Endometrium (tissue), 2 donors: ENCODE results near the gene RASGRF2.

Experiments
- FAIRE-seq: peaks from 2 replicates; lab custom pipeline; 2012; peaks lifted over from hg19 to GRCh38; lab: Jason Lieb, UNC
- donor health status: control.
- donor health status: control.

The RASGRF2 gene

GRCh38 chr5:81207009-81207408, 246.8 kb downstream of the RASGRF2 start:
- FAIRE-seq = no peak

DNA sequence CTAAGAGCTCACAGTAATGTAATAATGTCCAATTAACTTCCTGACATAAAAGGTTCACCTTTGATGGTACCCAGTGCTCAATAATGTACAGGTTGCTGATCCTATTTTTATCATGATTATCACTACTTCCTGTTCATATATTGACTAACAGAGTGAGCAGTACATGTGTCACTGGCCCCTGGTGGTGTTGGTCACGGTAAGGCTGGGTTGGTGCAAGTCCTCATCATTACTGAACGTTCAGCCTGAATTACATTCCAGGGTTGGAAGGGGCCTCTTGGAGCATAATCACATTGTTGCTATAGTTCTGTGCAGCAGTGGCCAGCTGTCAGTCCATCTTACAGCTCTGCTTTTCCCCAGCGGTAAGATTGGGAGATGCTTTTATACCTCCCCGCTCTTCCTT, 248.7 kb downstream of the RASGRF2 start:
- no peak for FAIRE-seq

DNA sequence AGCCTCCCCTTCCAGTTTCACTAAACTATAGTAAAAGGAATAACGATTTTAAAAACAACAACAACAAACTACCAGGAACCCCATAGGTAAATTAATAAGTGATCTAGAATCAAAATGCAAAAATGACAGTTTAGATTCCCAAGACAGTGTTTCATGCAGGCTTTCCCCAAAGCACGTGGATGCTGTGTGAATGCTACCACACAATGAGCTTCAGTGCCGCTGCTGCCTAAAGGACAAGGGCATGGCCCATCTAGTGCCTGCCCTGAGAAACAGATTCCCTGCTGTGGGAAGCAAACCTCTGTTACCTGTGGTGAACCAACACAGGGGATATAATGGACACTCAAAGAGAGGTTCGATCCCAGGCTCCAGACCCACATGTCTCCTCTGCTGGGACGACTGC, 249.2 kb downstream of the RASGRF2 start:
- FAIRE-seq = no peak

GRCh38 chr5:81209869-81210493, 249.8 kb downstream of the RASGRF2 start:
- FAIRE-seq = no peak

DNA sequence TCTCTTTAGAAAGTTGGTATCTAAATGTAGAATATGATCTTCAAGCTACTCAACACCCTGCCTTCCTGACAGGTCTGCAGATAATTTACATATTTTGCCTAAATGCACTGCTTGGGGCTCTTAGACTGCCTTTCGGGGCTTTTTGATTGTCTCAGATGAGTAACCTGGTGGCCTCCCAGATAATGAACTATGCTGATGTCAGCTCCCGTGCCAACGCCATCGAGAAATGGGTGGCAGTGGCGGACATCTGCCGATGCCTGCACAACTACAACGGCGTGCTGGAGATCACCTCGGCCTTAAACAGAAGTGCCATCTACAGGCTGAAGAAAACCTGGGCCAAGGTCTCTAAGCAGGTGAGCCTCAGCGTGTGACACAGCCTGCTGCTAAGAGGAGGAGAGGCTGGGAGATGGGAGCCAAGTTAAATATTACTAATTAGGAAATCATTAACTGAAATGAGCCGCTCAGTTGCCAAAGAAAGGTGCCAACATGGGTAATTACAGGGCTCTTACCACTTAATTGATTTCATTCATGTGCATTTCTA, 252.1 kb downstream of the RASGRF2 start:
- no peak for FAIRE-seq

DNA sequence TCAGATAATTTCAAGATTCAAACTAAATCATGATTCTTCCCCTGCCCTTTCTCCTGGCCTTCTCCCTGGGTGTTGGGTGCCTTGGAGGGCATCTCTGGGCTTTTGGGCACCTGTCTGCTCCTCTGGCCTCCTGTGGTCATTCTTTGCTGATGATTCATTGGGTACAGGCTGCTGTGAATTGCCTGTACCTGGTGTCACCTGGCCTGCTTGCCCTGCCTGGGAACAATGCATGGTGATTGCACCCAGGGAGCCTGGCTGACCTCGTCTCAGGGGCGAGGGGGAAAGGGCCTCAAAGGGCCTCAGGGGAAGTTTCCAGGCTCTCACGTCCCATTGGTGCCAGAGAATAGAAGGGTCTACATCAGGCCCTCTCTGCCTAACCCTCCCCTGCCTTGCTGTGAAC, 252.9 kb downstream of the RASGRF2 start:
- FAIRE-seq = no peak

GRCh38 chr5:81214848-81215247, 254.7 kb downstream of the RASGRF2 start:
- FAIRE-seq = no peak

GRCh38 chr5:81216152-81216551, 256.0 kb downstream of the RASGRF2 start:
- no peak for FAIRE-seq

DNA sequence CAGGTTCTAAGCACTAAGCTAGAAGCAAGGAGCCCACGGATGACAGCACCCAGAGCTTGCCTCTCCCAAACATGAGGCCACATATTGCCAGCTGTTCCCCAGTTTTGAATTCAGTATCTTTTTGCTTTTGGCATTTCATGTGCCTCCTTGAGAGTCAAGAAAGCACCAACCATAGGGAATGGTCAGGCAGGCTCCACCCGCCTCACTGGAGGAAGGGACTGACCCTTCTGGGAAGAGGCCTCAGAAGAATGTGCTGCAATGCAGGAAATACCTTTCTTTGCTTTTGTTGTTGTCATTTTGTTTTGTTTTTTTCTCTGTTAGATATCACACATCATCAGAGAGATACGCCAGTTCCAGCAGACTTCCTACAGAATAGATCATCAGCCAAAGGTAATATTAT, 259.2 kb downstream of the RASGRF2 start:
- no peak for FAIRE-seq

GRCh38 chr5:81222285-81222684, 262.1 kb downstream of the RASGRF2 start:
- no peak for FAIRE-seq

DNA sequence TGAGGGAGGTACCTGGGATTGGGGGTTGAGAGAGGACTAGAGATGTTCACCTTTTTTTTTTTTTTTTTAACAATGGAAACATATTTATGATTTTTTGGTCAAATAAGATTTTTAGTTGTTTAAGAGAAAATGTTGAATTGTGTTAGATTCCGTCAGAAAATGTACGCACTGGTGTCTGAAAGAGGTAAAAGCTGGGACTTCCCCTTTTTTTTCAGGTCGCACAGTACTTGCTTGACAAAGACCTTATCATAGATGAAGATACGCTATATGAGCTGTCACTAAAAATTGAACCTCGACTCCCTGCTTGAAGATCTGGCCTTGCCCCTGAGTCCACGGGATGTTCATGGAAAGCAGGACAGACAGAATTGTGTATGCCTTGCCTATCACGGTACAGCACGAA, 265.3 kb downstream of the RASGRF2 start:
- FAIRE-seq = no peak

- FAIRE-seq = no peak
These were observed 266.1 kb downstream of the RASGRF2 start for GRCh38 chr5:81226286-81226685.

DNA sequence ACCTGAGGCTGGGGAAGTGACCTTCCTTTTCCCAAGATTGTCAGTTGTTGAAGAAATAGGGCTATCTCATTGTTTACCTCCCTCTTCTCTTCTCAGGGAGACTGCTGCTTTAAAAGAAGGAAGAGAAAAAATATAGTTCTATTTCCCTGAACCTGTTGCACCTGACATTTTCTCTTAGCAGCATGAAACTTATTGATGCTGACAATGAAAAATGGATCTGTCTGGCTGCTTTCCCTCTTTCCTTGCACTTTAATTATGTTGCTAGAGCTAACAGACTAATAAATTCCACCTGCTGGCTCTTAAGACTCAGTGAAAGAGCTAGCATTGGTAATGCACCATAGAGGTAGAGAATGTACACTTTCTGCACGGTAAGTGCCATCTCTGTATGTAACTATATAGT, 266.8 kb downstream of the RASGRF2 start:
- FAIRE-seq = no peak

- no peak for FAIRE-seq
These were observed 267.9 kb downstream of the RASGRF2 start for GRCh38 chr5:81228084-81228483.

GRCh38 chr5:81230416-81230815, 270.3 kb downstream of the RASGRF2 start:
- FAIRE-seq = no peak

DNA sequence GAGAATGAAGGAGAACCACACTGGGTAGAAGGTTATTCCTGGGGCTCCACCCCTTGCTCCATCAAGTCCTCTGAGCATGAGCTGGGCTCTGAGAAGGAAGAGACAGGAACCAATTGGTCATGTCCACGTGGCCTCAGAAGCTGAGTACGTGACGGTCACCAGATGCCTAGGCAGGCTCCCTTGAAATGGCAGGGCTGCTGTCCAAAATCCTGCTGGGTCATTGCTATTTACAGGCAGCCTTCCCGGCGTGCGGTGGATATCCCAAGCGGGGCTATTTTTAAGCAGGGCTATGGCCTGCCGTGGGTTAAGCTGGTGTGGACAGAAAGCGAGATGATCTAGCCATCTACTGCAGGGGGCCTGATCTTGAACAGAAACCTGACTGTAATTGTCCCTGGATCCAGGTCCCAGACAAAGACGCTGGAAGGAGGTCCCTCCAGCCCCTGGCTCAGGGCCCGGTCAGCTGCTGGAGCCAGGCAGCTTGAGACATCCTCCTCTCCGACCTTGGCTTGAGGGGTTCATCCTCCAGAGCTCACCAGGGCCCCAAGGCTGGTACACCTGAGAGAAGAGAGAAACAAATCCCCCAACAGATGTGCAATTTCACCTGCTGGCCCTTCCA, 272.4 kb downstream of the RASGRF2 start:
- FAIRE-seq = no peak

DNA sequence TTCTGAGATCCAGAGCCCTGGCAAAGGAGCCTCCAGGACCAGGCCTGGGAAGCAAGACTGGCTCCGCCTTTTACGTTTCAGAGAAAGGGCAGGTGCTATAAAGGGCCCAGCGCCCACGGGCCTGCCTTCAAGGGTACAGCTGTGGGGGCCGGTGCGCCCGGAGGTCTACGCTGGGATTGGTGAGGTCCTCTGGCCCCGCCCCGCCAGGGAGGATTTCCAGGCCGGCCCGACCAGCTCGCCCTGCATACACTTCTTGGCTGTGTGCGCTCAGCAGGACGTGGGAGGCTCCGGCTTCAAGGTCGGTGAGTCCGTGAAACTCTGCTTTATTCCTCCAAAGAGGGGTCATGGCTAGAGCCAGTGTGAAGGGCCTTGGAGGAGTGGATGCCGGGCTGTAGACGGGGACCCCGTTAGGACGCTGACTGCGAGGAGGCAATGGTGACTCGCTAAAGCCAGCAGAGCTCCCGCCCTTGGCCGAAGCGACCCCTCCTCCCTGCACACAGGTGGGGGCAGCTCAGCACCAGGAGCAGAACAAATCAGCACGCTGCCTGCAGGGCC, 273.0 kb downstream of the RASGRF2 start, which contains the start of gene CKMT2:
Gene CKMT2, plus strand, starts transcription at position 243 of the 555 bp plus-strand sequence. CDS start 17,811 bp downstream, outside the sequence.
- no peak for FAIRE-seq

DNA sequence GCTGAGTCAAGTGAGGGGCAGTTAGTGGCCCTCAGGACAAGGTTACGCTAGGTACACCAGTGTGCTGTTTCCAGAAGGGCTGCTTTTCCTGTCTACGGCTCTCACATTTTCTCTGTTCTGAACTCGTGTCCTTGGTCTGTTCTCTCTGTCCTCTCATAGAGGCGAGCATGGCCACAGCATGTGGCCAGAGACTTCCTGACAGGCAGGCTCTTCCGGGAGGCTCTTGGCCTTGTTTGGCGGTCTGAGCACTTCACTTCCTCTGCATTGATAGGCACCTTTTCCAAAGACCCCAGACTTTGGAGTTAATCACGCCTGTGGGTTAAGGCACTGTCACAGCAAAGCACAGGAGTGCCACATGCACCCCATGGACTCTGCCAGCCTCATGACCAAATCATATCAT, 274.1 kb downstream of the RASGRF2 start:
- no peak for FAIRE-seq

- no peak for FAIRE-seq
These were observed 274.6 kb downstream of the RASGRF2 start for GRCh38 chr5:81234801-81235200.

- no peak for FAIRE-seq
These were observed 275.3 kb downstream of the RASGRF2 start for GRCh38 chr5:81235287-81236072.

- FAIRE-seq = no peak
These were observed 278.3 kb downstream of the RASGRF2 start for GRCh38 chr5:81238460-81238859.

DNA sequence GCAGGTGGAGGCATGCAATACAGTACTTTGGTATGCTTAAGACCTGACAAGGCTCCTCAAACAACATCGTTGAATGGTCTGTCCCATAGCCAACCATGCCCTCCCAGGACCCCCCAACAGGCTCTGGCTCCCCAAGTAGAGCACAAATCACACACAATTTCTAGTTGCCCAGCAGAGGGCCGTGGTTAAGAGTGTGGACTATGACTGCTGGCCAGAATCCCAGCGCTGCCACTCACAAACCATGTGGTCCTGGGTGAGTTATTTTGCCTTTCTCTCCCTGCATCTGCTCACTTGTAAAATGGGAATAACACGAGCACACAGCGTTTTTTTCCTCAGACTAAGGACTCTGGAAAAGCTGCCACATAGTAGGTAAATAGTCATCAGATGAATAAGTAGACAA, 279.4 kb downstream of the RASGRF2 start:
- no peak for FAIRE-seq

DNA sequence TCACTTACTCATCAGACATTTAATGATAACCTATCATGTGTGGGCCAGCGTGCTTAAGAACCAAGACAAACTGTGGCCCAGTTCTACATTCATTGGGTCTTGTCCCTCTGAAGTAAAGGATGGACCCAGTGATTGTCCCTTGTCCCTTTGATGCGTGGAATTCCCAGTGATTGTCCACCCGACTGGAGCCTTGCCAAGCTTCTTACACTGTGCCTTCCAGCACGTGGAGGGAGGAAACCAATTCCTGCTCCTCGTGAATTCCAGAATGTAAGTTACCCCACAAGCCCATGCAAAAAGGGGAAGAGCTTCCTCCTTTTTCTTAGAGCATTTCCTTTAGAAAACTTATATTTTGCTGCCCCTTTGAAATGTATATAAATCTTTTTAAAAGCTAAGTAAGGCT, 280.8 kb downstream of the RASGRF2 start:
- FAIRE-seq = no peak
